Renal cortex interstitium (tissue), 11 donors: ENCODE measurements around the gene CCDC68. TPM values are rescaled to one million over a fixed set of nuclear protein-coding genes. Genes with fewer than 3 reads are reported as not detected.
A peak's percentile ranks its signal among the peaks of the same experiment; 100 is the strongest.

Experiments used
- DNase-seq, 11 donors: peaks; one replicate each; pipeline ENCODE4 v3.0.0-alpha.2; 2013; ENCODE audit warnings: low read depth in 9 of 11, low spot score in 4 of 11; ENCODE audit errors: extremely low read depth in 1 of 11
- polyA plus RNA-seq, 3 donors: library from polyadenylated mRNA; unstranded; fragments of 120-200 nt; gene quantifications; one replicate each; pipeline ENCODE4 v1.2.1, GENCODE V29; 2013; ENCODE audit not compliant: insufficient read length in 3 of 3

Gene CCDC68
- polyA plus RNA-seq, 3 donors, result 7.5 to 12.8 (median 12.1) TPM

- no peak for DNase-seq
Observed at GRCh38 chr18:54928236-54928635, 31.0 kb downstream of the CCDC68 start.

DNA sequence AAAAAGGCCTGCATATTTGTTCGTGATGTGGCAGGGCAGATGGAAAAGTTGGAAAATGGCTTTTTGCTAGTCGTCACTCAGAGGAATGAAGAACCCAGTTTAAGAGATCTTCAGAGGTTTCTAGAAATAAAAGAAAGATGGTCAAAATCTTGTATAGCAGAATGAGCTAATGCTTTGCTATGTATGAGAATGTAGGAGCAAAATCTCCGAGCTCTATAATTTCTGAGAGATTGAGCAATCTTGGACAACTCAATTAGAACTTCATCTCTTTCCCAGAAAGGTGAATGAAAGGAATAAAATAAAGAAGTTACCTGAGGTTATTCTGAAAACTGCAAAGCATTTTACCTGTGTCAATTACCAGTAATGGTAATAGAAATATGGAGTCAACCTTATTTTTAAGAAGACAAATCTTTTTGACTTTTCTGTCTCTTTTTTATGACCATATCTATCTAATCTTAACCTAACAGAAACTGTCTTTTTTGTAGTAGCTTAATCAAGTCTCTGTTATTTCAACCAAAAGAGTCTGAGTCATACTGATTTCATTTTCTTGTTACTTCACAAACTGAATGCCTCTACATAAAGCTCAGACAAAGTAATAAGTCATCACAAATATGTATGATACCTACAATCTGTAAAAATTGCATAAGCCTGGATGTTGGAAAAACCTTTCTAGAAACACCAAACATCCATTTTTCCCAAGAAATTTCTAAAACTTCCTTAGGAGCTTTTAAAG, 32.5 kb downstream of the CCDC68 start:
- no peak for DNase-seq

DNA sequence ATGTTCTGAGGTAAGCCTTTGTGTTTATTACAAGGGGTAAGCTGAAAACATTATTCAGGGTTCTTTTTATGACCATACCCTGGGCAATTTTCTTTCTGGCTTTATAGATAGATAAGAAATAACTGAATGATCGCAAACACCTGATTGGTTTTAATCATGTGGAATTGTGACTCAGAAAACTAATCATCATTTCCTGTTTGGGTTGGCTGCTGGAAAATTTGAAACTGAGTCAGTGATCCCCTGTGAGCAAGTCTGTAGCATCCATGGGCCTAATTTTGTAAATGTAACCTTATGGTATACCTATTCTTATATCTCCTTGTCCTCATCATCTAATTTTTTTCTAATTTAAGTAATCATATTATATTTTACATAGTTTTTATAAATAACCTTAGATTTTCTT, 34.3 kb downstream of the CCDC68 start:
- DNase-seq, result no peak

DNA sequence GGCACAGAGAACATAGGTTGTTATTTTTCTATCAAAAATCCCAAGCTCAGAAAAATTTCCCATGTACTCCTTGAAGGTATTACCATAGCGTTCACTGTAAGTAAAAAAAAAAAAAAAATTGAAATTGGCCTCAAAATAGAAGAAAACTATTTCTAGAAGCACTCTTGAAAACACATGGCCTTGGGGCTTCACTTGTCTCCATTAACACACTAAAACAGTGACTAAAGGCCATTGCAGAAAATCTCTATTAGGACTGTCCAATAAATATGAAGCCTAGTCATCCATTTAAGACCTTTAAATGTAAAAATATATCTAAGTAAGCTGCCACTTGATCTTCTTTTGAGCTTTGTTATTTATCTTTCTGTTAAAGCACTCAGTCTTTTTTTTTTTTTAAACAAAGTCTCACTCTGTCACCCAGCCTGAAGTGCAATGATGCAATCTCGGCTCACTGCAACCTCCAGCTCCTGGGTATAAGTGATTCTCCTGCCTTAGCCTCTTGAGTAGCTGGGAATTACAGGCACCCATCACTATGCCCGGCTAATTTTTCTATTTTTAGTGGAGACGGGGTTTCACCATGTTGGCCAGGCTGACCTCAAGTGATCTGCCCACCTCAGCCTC, 35.8 kb downstream of the CCDC68 start:
- DNase-seq, result no peak

- DNase-seq, result no peak
Observed at GRCh38 chr18:54919412-54919811, 39.8 kb downstream of the CCDC68 start.

DNA sequence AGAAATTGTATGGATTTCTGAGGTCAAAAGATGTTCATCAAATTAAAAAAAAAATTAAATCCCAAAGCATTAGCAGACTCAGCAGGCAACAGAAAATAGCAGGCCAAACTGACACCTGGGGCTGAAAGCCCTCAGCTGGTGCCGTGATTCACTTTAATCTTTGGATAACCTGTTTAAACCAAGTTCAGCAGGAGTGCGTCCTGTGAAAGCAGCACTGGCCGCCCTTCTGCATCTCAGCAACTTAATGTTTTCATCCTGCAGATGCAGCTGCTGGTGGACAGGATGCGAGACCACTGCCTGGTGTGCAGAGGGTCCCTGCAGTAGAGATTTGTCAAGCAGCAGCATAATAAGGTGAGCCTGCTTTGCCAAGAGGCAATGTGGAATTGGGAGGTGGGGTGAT, 41.2 kb downstream of the CCDC68 start:
- no peak for DNase-seq

GRCh38 chr18:54916507-54916906, 42.8 kb downstream of the CCDC68 start:
- DNase-seq, result no peak

GRCh38 chr18:54914816-54915215, 44.4 kb downstream of the CCDC68 start:
- DNase-seq, result no peak

DNA sequence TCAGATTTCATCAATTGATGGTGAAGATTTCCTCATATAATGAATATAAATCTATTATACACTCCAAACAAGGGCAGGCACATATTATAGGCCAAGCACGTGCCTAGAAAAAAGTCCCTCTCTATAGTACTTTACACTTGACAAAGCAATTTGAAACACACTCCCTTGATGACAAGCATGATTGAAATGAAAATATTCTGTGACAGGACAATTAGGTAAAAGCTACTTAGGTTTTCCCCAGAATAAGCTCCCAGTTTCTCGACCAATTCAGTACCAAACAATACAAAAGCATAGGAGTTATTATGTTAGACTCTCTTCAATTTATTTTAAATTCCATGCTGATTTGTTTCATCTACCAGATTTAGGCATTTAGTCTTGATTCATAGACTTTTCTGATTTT, 47.7 kb downstream of the CCDC68 start:
- no peak for DNase-seq

DNA sequence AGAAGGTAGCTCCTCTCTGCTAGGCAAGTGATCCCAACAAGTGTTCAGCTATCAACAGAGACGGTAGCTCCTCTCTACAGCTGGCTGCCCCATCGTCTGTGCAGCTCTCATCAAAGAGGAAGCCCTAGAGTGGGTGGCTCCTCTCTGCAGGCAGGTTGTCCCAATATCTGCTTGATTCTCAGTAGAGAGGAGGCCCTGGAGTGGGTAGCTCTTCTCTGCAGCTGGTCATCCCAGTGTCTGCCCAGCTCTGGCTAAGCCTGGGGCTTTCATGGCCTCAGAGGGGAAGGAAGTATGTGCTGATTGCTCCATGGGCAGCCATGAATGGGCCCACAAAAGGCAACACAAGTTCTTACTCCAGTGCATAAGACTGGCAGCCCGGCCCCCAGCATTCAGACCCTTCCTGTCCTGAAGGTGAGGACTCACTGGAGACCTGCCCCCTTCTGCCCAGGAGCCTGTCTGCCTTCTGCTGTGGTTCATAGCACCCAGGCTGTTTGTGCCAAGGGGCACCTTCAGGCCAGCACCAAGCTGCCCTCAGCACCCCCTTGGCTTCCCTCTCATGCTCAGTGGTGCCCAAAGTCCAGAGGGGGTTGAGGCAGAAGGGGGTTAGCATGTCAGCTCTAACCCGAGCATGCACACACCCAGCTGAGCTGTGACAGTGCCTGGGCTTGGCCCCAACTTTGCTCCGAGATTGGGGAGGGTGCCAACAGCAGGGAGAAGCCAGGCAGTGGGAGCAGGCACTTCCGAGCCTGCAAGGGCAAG, 48.9 kb downstream of the CCDC68 start:
- no peak for DNase-seq

GRCh38 chr18:54909538-54909937, 49.7 kb downstream of the CCDC68 start:
- DNase-seq, result no peak

DNA sequence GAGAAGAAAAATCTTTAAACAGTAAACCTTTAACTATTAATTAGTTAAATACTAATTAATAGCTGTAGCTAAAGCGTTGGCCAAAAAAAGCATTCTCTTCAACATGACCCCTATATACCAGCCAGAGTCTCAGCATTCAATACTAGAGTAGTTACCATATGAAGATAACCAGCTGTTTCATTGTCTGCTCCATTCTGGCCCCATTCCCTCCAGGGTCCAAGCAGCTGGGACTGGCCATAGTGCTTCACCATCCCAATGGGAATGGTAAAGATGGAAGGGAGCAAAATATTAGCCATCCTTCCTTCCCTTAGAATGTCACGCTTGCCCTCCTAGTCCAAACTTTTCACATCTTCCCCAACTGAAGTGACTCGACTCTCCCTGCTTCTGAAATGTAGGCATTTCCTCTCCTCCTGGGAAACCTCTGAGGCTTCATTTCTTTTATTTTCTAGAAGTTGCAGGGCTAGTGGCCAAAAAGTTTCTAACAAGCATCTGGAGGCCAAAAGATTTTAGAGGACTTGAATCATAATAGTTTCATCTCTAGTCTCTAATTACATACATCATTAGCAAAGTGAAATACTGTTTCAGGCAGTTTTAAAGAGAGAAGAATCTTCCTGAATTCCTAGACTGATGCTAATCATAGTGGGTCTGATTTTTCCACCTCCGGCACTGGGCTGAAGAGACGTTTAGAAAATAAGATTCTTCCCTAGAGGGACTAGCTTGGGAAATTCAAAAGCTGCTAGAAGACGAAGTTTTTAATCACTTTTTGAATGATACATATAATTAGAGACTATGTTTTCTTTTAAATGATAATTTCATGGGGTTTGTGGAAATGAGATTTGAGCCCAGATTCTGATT, 52.7 kb downstream of the CCDC68 start:
- DNase-seq, result peak in 1 of 11 donors; percentile 2

- DNase-seq, result no peak
Observed at GRCh38 chr18:54905629-54906028, 53.6 kb downstream of the CCDC68 start.

GRCh38 chr18:54904581-54904980, 54.7 kb downstream of the CCDC68 start:
- no peak for DNase-seq

DNA sequence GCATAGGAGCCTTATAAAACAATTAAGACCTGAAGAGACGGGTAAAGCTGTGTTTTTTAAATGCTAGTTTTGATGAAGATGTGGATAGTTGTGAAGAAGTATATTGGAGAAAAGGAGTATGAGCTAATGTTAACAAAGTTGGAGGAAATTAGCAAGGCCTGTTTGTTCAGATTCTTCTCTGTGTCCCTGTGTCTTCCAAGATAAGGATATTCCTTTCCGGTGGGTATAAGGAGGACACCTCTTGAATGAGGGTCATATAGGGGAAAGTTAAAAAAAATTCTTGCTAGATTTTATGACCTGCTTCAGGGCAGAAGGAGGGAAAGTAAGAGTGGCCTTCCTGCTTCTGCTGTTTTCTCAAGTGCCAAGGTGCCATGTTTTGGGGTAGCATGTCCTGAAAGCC, 59.0 kb downstream of the CCDC68 start:
- DNase-seq, result no peak

DNA sequence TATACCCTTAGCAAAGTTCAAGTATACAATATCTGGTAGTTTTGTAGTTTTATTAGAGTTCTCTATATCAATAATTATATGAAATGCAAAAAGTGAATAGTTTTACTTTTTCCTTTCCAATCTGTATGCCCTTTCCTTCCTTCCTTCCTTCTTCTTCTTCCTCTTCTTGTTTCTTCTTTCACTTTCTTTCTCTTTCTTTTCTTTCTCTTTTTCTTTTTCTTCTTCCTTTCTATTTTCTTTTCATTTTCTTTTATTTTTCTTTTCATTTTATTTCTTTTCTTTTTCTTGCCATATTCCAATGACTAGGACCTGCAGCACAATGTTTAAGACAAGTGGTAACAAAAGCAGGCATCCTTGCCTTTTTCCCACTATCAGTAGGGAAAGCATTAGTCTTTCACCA, 59.8 kb downstream of the CCDC68 start:
- DNase-seq, result no peak

- DNase-seq, result no peak
Observed at GRCh38 chr18:54888933-54889332, 70.3 kb downstream of the CCDC68 start.

GRCh38 chr18:54888378-54888777, 70.9 kb downstream of the CCDC68 start:
- no peak for DNase-seq

GRCh38 chr18:54883816-54884604, 75.3 kb downstream of the CCDC68 start:
- DNase-seq, result no peak
